Neural progenitor cell (in vitro differentiated cells): ENCODE measurements around the gene FBXO7.

Source experiments
- EZH2 ChIP-seq: fragments of 200-600 bp; sonication (generic); IDR thresholded peaks from 2 replicates; pipeline ENCODE4 v1.6.1; 2017; ENCODE audit warnings: antibody characterized with exemption, mild to moderate bottlenecking, moderate library complexity
- TF ChIP-seq, protein P1 (sequence below): fragments of 200-600 bp; sonication (generic); IDR thresholded peaks from 2 replicates; pipeline ENCODE4 v1.5.1; 2017; ENCODE audit warnings: antibody characterized with exemption, mild to moderate bottlenecking

DNA sequence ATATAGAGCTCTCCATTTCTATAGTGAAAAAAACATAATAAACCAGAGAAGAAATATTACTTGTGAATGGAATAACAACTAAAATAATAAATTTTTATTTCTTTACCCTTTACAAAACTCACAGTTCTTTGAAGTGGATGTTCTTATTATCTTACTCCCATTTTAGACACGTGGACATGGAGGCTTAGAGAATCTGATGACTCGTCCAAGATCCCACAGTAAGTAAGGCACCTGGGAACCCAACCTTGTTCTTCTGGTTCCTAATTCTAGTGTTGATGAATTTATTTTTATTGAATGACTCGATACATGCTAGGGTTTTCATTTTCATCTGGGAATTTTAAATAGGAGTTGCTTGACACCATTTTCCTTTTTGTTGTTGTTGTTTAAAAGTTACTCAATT lies 12.2 kb upstream of the FBXO7 start:
- TF ChIP-seq, protein P1, sequence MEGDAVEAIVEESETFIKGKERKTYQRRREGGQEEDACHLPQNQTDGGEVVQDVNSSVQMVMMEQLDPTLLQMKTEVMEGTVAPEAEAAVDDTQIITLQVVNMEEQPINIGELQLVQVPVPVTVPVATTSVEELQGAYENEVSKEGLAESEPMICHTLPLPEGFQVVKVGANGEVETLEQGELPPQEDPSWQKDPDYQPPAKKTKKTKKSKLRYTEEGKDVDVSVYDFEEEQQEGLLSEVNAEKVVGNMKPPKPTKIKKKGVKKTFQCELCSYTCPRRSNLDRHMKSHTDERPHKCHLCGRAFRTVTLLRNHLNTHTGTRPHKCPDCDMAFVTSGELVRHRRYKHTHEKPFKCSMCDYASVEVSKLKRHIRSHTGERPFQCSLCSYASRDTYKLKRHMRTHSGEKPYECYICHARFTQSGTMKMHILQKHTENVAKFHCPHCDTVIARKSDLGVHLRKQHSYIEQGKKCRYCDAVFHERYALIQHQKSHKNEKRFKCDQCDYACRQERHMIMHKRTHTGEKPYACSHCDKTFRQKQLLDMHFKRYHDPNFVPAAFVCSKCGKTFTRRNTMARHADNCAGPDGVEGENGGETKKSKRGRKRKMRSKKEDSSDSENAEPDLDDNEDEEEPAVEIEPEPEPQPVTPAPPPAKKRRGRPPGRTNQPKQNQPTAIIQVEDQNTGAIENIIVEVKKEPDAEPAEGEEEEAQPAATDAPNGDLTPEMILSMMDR, result no peak
- TF ChIP-seq EZH2, result no peak
